ENCODE data around the gene KCNIP1. TPM values are rescaled to one million over a fixed set of nuclear protein-coding genes. Genes with fewer than 3 reads are reported as not detected.
"Not testable (repeated sequence)": the region's sequence is repeated elsewhere in the genome, so short reads cannot be mapped to it uniquely, and the experiment has no call there.

KCNIP1 gene
- total RNA-seq, 2 experiments from 2014 or later: not detected

GRCh38 chr5:170550382-170550781, 46.6 kb downstream of the KCNIP1 start:
- H3K36me3 Mint-ChIP-seq (ENCODE audit: low read depth); POLR2A ChIA-PET; DNase-seq; ATAC-seq; H3K4me3 Mint-ChIP-seq; H3K9me3 Mint-ChIP-seq (ENCODE audit: insufficient read depth); H3K4me1 Mint-ChIP-seq (ENCODE audit: low read depth); CTCF ChIA-PET; H3K27ac Mint-ChIP-seq: not testable (repeated sequence)
- H3K27me3 Mint-ChIP-seq (ENCODE audit: low read depth): peaks cover 14% of the 10 kb centered on the region

DNA sequence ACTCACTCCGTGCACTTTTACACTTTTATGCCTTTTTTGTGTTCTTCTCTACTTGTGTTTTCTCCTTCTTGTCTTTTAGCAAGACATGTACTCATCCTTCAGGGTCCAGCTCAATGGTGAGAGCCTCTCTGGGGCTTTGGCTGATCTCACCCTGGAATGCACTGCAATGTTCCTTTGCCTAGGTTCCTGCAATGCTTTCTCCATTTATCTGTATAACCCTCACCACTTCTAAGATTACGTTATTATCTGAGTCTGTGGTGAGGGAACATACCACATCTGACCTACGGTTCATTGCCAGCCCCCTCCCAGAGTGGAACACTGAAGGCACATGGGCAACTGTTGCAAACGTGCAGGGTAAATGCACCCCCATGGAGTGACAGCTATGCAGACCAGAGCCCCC, 47.3 kb downstream of the KCNIP1 start:
- ATAC-seq (no peak), DNase-seq (no peak)
- Mint-ChIP-seq H3K27me3 (ENCODE audit: low read depth) (peaks cover 11% of the 10 kb centered on the region), H3K27ac (no peak overlapping the region), H3K9me3 (ENCODE audit: insufficient read depth) (no peaks in the 10 kb centered on the region), H3K4me1 (ENCODE audit: low read depth) (no peaks in the 10 kb centered on the region), H3K4me3 (no peak overlapping the region), H3K36me3 (ENCODE audit: low read depth) (no peaks in the 10 kb centered on the region)
- ChIA-PET POLR2A (no interaction called here), CTCF (no interaction called here)

DNA sequence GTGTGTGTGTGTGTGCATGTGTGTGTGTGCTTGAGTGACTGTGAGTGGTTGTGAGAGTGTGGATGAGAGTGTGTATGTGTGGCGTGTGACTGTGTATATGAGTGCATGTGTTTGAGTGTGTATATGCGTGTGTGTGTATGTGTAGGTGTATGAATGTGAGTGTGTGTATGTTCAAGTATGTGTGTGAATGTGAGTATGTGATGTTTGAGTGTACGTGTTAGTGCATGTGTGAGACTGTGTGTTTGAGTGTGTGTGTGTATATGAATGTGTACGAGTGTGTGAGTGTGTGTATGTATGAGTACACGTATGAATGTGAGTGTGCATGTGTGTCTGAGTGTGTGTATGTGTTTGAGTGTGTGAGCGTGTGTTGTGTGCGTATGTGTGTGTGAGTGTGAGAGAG, 47.8 kb downstream of the KCNIP1 start:
- H3K9me3 Mint-ChIP-seq (ENCODE audit: insufficient read depth): no peaks in the 10 kb centered on the region
- peaks cover 8% of the 10 kb centered on the region for H3K27me3 Mint-ChIP-seq (ENCODE audit: low read depth)
- no peak overlapping the region for H3K4me3 Mint-ChIP-seq
- CTCF ChIA-PET: no interaction called here
- ATAC-seq: no peak
- DNase-seq: no peak
- no peak overlapping the region for H3K27ac Mint-ChIP-seq
- POLR2A ChIA-PET: no interaction called here
- no peaks in the 10 kb centered on the region for H3K4me1 Mint-ChIP-seq (ENCODE audit: low read depth)
- H3K36me3 Mint-ChIP-seq (ENCODE audit: low read depth): no peaks in the 10 kb centered on the region

GRCh38 chr5:170552621-170553115, 48.8 kb downstream of the KCNIP1 start:
- Mint-ChIP-seq H3K27ac (no peak overlapping the region), H3K4me3 (no peak overlapping the region), H3K36me3 (ENCODE audit: low read depth) (no peaks in the 10 kb centered on the region), H3K27me3 (ENCODE audit: low read depth) (peaks cover 5% of the 10 kb centered on the region), H3K4me1 (ENCODE audit: low read depth) (no peaks in the 10 kb centered on the region), H3K9me3 (ENCODE audit: insufficient read depth) (no peaks in the 10 kb centered on the region)
- ChIA-PET CTCF (no interaction called here), POLR2A (no interaction called here)
- ATAC-seq (peak; percentile 27), DNase-seq (no peak)

- H3K9me3 Mint-ChIP-seq (ENCODE audit: insufficient read depth): no peaks in the 10 kb centered on the region
- ChIA-PET CTCF (no interaction called here), POLR2A (no interaction called here)
- H3K4me3 Mint-ChIP-seq: no peak overlapping the region
- no peaks in the 10 kb centered on the region for H3K36me3 Mint-ChIP-seq (ENCODE audit: low read depth)
- H3K27ac Mint-ChIP-seq: no peak overlapping the region
- DNase-seq: no peak
- peaks cover 5% of the 10 kb centered on the region for H3K27me3 Mint-ChIP-seq (ENCODE audit: low read depth)
- no peaks in the 10 kb centered on the region for H3K4me1 Mint-ChIP-seq (ENCODE audit: low read depth)
- ATAC-seq: no peak
These were observed 49.4 kb downstream of the KCNIP1 start for GRCh38 chr5:170553218-170553617.

- Mint-ChIP-seq H3K27ac (no peak overlapping the region), H3K4me3 (no peak overlapping the region), H3K36me3 (ENCODE audit: low read depth) (no peaks in the 10 kb centered on the region), H3K9me3 (ENCODE audit: insufficient read depth) (no peaks in the 10 kb centered on the region), H3K4me1 (ENCODE audit: low read depth) (no peaks in the 10 kb centered on the region), H3K27me3 (ENCODE audit: low read depth) (peaks cover 5% of the 10 kb centered on the region)
- CTCF ChIA-PET: no interaction called here
- DNase-seq (no peak), ATAC-seq (no peak)
- POLR2A ChIA-PET: no interaction called here
These were observed 50.9 kb downstream of the KCNIP1 start for GRCh38 chr5:170554521-170555267.

GRCh38 chr5:170557314-170557713, 53.5 kb downstream of the KCNIP1 start:
- POLR2A ChIA-PET: no interaction called here
- Mint-ChIP-seq H3K4me3 (no peak overlapping the region), H3K4me1 (ENCODE audit: low read depth) (no peaks in the 10 kb centered on the region), H3K27ac (no peak overlapping the region), H3K27me3 (ENCODE audit: low read depth) (peaks cover 16% of the 10 kb centered on the region), H3K36me3 (ENCODE audit: low read depth) (no peaks in the 10 kb centered on the region), H3K9me3 (ENCODE audit: insufficient read depth) (no peaks in the 10 kb centered on the region)
- DNase-seq (no peak), ATAC-seq (no peak)
- CTCF ChIA-PET: no interaction called here

- no peaks in the 10 kb centered on the region for H3K36me3 Mint-ChIP-seq (ENCODE audit: low read depth)
- peaks cover 20% of the 10 kb centered on the region for H3K27me3 Mint-ChIP-seq (ENCODE audit: low read depth)
- no peak overlapping the region for H3K27ac Mint-ChIP-seq
- ChIA-PET POLR2A (no interaction called here), CTCF (no interaction called here)
- H3K9me3 Mint-ChIP-seq (ENCODE audit: insufficient read depth): no peaks in the 10 kb centered on the region
- no peak overlapping the region for H3K4me3 Mint-ChIP-seq
- no peak for DNase-seq
- no peak for ATAC-seq
- no peaks in the 10 kb centered on the region for H3K4me1 Mint-ChIP-seq (ENCODE audit: low read depth)
These were observed 55.5 kb downstream of the KCNIP1 start for GRCh38 chr5:170559296-170559695.

DNA sequence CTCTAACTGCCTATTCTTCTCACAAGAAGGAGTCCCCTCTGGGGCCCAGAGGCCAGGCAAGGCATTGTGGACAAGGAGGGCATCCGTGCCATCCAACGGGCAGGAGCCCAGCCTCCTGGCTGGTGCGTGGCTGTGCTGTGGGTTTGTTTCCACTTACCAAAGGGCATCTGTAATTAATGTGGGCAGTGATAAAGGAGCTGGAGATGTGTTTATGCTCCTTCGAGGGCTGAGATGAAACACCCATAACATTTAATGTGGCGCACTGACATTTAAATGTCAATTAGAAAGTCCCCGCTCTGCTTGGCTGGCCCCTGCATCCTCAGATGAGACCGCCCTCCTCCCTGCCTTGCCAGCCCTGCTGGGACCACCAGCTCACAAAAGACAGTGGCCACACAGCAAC, 57.1 kb downstream of the KCNIP1 start:
- POLR2A ChIA-PET: no interaction called here
- no peaks in the 10 kb centered on the region for H3K4me1 Mint-ChIP-seq (ENCODE audit: low read depth)
- DNase-seq: no peak
- no peaks in the 10 kb centered on the region for H3K36me3 Mint-ChIP-seq (ENCODE audit: low read depth)
- CTCF ChIA-PET: no interaction called here
- ATAC-seq: no peak
- peaks cover 27% of the 10 kb centered on the region for H3K27me3 Mint-ChIP-seq (ENCODE audit: low read depth)
- H3K27ac Mint-ChIP-seq: no peak overlapping the region
- H3K4me3 Mint-ChIP-seq: no peak overlapping the region
- H3K9me3 Mint-ChIP-seq (ENCODE audit: insufficient read depth): no peaks in the 10 kb centered on the region

DNA sequence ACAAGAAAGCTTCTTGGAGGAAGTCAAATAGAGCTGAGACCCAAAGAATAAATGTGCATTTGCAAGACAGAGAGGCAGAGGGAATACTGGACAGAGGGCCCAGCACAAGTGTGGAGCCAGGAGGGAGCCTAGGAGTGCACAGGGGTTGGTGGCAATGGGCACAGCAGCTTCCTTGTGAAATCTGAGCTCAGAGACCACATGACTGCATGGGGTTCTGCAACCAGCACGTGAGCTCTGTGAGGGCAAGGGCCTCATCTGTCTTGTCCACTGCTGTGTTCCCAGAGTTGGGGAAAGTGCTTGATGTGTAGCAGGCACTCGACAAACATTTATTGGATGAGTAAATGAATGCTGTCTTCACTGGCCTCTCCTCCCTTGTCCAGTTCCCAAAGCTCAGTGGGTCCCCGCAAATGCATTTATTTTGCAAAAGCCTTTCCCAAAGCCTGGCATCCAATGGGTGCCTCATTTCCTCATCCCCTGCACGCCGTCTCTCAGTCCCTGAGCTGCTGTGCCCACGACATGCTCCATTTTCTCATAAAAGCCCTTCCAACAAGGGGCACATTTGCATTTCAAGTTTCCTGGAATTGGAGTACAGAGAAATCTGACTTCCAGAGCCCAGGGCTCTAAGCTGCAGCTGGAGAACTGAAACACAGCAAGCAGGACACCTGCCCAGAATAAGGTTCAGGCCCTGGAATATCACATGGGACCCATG, 58.5 kb downstream of the KCNIP1 start:
- no peaks in the 10 kb centered on the region for H3K9me3 Mint-ChIP-seq (ENCODE audit: insufficient read depth)
- CTCF ChIA-PET: no interaction called here

DNA sequence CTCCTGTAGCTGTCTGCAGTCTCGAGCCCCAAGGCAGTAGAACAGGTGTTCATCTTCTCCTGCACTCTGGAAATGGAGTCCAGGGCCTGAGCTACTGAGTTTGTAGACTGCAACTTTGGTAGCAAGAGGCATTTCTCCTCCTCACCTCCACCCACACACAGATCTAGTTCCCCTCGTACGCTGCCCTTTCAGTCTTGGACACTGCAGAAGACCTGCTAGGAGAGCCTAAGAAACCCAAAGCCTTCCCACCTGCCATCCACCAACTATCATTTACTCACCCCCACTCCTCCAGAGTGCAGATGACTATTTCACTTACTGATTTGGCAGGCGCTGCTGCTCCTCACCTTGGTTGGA, 59.0 kb downstream of the KCNIP1 start:
- Mint-ChIP-seq H3K4me1 (ENCODE audit: low read depth) (no peaks in the 10 kb centered on the region), H3K9me3 (ENCODE audit: insufficient read depth) (no peaks in the 10 kb centered on the region), H3K4me3 (no peak overlapping the region), H3K27ac (no peak overlapping the region), H3K27me3 (ENCODE audit: low read depth) (peaks cover 31% of the 10 kb centered on the region), H3K36me3 (ENCODE audit: low read depth) (no peaks in the 10 kb centered on the region)
- POLR2A ChIA-PET: no interaction called here
- CTCF ChIA-PET: no interaction called here
- ATAC-seq (no peak), DNase-seq (no peak)

More for the DNA sequence above, 58.5 kb downstream of the KCNIP1 start:
- Mint-ChIP-seq H3K36me3 (ENCODE audit: low read depth) (no peaks in the 10 kb centered on the region), H3K4me1 (ENCODE audit: low read depth) (no peaks in the 10 kb centered on the region), H3K27me3 (ENCODE audit: low read depth) (peaks cover 29% of the 10 kb centered on the region), H3K27ac (no peak overlapping the region), H3K4me3 (no peak overlapping the region)
- ATAC-seq: no peak
- POLR2A ChIA-PET: no interaction called here
- DNase-seq: no peak

DNA sequence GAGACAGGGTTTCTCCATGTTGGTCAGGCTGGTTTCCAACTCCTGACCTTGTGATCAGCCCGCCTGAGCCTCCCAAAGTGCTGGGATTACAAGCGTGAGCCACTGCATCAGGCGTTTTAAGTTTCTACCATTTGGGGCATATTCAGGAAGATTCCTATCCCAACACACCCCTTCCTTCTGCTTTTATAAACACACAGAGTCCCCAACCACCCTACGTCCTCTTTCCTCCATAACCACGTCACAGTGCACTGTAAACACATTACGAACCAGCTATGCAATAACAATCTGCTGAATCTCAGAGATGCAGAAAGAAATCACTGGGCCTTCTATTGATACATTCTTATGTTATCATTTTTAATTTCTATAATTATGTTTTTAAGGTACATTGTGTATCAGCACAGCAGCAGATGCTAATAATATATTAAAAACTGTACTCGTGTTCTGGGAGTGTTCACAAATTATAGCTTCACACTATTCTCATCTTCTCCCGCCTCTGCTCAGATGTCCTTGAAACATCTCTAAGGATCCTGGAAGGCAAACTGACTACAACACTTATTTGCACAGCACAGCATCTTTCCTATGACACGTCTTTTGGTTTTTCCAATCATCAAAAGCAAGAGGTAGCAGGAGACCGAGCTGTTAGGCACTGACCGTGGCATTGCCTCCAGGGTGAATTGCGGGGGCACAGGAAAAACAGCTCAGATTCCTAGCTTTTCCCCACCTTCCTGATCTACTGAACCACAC, 60.2 kb downstream of the KCNIP1 start:
- peaks cover 31% of the 10 kb centered on the region for H3K27me3 Mint-ChIP-seq (ENCODE audit: low read depth)
- H3K27ac Mint-ChIP-seq: no peak overlapping the region
- ChIA-PET CTCF (no interaction called here), POLR2A (interaction anchor here (0.7 kb wide), 1 partner anchor 9 kb away, joined by 3 read pairs; no protein-coding TSS in a partner anchor)
- H3K4me3 Mint-ChIP-seq: no peak overlapping the region
- ATAC-seq (no peak), DNase-seq (no peak)
- no peaks in the 10 kb centered on the region for H3K9me3 Mint-ChIP-seq (ENCODE audit: insufficient read depth)
- no peaks in the 10 kb centered on the region for H3K36me3 Mint-ChIP-seq (ENCODE audit: low read depth)
- H3K4me1 Mint-ChIP-seq (ENCODE audit: low read depth): no peaks in the 10 kb centered on the region

Data from activated CD8-positive, alpha-beta T cell treated with anti-CD3 and anti-CD28 coated beads, Interleukin-2, amount 10 ng/mL, durations not matched to agents 7 days and 5 days (primary cell).